Keratinocyte (primary cell): Measurements from ENCODE around the gene ICAM2. TPM values are rescaled to one million over a fixed set of nuclear protein-coding genes. Genes with fewer than 3 reads are reported as not detected.

ENCODE experiments used
- DNase-seq: peaks from one replicate; pipeline ENCODE4 v3.0.0-alpha.2; 2011; ENCODE audit warnings: low read depth, missing footprints, low spot score
- FAIRE-seq: peaks from 2 replicates; lab custom pipeline; 2011; peaks lifted over from hg19 to GRCh38; lab: Jason Lieb, UNC
- H2AFZ ChIP-seq: 2 replicates; pipeline ENCODE4 v1.6.0; 2012; ENCODE audit warnings: low read length, control low read depth, inconsistent platforms; ENCODE audit not compliant: control insufficient read depth
- H3K27ac ChIP-seq: 2 replicates; pipeline ENCODE4 v1.5.1; 2011; ENCODE audit warnings: low read length; ENCODE audit not compliant: control insufficient read depth, insufficient read depth
- H3K27me3 ChIP-seq: 3 replicates; pipeline ENCODE4 v1.6.0; 2011; ENCODE audit warnings: low read length; ENCODE audit not compliant: control insufficient read depth, insufficient read depth; ENCODE audit errors: extremely low read depth
- H3K36me3 ChIP-seq, 2 experiments: 2 replicates in 1 of 2; 3 replicates in 1 of 2; pipeline ENCODE4 v1.5.1; 2011; ENCODE audit warnings: low read length in 2 of 2, mild to moderate bottlenecking in 1 of 2; ENCODE audit not compliant: control insufficient read depth in 2 of 2, insufficient read depth in 2 of 2; ENCODE audit errors: extremely low read depth in 1 of 2
- H3K4me1 ChIP-seq: 3 replicates; pipeline ENCODE4 v1.5.1; 2011; ENCODE audit warnings: low read length; ENCODE audit not compliant: control insufficient read depth, insufficient read depth; ENCODE audit errors: extremely low read depth
- H3K4me2 ChIP-seq: 3 replicates; pipeline ENCODE4 v1.6.0; 2011; ENCODE audit warnings: low read depth, low read length; ENCODE audit not compliant: control insufficient read depth, insufficient read depth; ENCODE audit errors: extremely low read depth
- H3K4me3 ChIP-seq, 3 experiments: fragments of 200-600 bp in 1 of 3; sonication (generic) in 1 of 3; 2 replicates in 2 of 3; 3 replicates in 1 of 3; pipeline ENCODE4 v1.5.1; 2011 to 2016; ENCODE audit warnings: low read length in 3 of 3, mild to moderate bottlenecking in 3 of 3, control low read depth in 2 of 3, inconsistent platforms in 1 of 3, low read depth in 1 of 3, mixed read lengths in 1 of 3, mixed run types in 1 of 3, moderate library complexity in 1 of 3; ENCODE audit not compliant: control insufficient read depth in 2 of 3, insufficient read depth in 2 of 3; ENCODE audit errors: extremely low read depth in 1 of 3
- H3K79me2 ChIP-seq: 2 replicates; pipeline ENCODE4 v1.6.0; 2012; ENCODE audit warnings: low read length; ENCODE audit not compliant: control insufficient read depth, insufficient read depth
- H3K9ac ChIP-seq: 3 replicates; pipeline ENCODE4 v1.6.0; 2011; ENCODE audit warnings: low read length; ENCODE audit not compliant: control insufficient read depth, insufficient read depth; ENCODE audit errors: extremely low read depth
- H3K9me1 ChIP-seq: 3 replicates; pipeline ENCODE4 v1.6.0; 2011; ENCODE audit warnings: low read length; ENCODE audit not compliant: control insufficient read depth, insufficient read depth; ENCODE audit errors: extremely low read depth
- H3K9me3 ChIP-seq: 2 replicates; pipeline ENCODE4 v1.5.1; 2012; ENCODE audit warnings: low read depth, low read length; ENCODE audit not compliant: control insufficient read depth
- H4K20me1 ChIP-seq: 3 replicates; pipeline ENCODE4 v1.6.0; 2011; ENCODE audit warnings: low read length; ENCODE audit not compliant: control insufficient read depth, insufficient read depth; ENCODE audit errors: extremely low read depth
- CTCF ChIP-seq, 3 experiments: IDR thresholded peaks in 1 of 3; conservative IDR thresholded peaks in 1 of 3; optimal IDR thresholded peaks in 1 of 3; 2 replicates in 2 of 3; 3 replicates in 1 of 3; pipeline versions ENCODE3 to v1.5.1; 2011; ENCODE audit warnings: low read length in 3 of 3, mild to moderate bottlenecking in 3 of 3, moderate library complexity in 2 of 3, control low read depth in 1 of 3, inconsistent platforms in 1 of 3; ENCODE audit not compliant: insufficient read depth in 2 of 3; ENCODE audit errors: extremely low read depth in 1 of 3
- EZH2 ChIP-seq: IDR thresholded peaks from one replicate; pipeline ENCODE4 v1.6.1; 2012; ENCODE audit warnings: inconsistent platforms, mild to moderate bottlenecking, low read length, moderate library complexity
- dilution Hi-C: fragments of 300-500 bp; cut with MboI; formaldehyde crosslinking; loops from one replicate; pipeline ENCODE4 v1.7.0; 2020; ENCODE audit warnings: low sequenced_read_pairs; ENCODE audit not compliant: extremely low pct_ligation_motif_present
- polyA plus RNA-seq, 5 experiments: library from polyadenylated mRNA; depleted of rRNA in 3 of 5; stranded (reverse) in 3 of 5; stranded (forward) in 1 of 5; unstranded in 1 of 5; fragments of >200 nt; gene quantifications; 1 replicate in 1 of 5; 2 replicates in 3 of 5; 3 replicates in 1 of 5; pipeline versions ENCODE4 v1.2.1 to v1.2.3, GENCODE V29; 2011 to 2012; ENCODE audit warnings: missing spikeins in 2 of 5, low read depth in 1 of 5, low replicate concordance in 1 of 5

The ICAM2 gene
- polyA plus RNA-seq, 1 donor (not counting 4 experiments of a cell fraction or from before 2014, with no cell fraction given), result 0.09 TPM

GRCh38 chr17:63984651-63985386 lies 35.6 kb downstream of the ICAM2 start:
- no peak overlapping the region for H3K4me2 ChIP-seq

GRCh38 chr17:63984236-63984635 lies 36.2 kb downstream of the ICAM2 start:
- no peaks in the 10 kb centered on the region for H4K20me1 ChIP-seq
- H3K79me2 ChIP-seq, result no peaks in the 10 kb centered on the region
- peaks cover 4% of the 10 kb centered on the region for H3K27me3 ChIP-seq
- H3K9me1 ChIP-seq, result no peaks in the 10 kb centered on the region
- no peak overlapping the region for H3K27ac ChIP-seq
- no peak overlapping the region for H2AFZ ChIP-seq
- no peak for TF ChIP-seq EZH2
- no peak for TF ChIP-seq CTCF (optimal IDR thresholded peaks at IDR 0.05 in 1 of 3, IDR thresholded peaks at IDR 0.05 in 1 of 3, conservative IDR thresholded peaks at IDR 0.05 in 1 of 3; ENCODE audit: extremely low read depth in 1 of 3, insufficient read depth in 2 of 3, low read length in 3 of 3)
- no peaks in the 10 kb centered on the region for H3K9me3 ChIP-seq
- no peaks in the 10 kb centered on the region for H3K36me3 ChIP-seq
- H3K4me3 ChIP-seq, result no peak overlapping the region
- no peak for FAIRE-seq
- H3K4me2 ChIP-seq, result no peak overlapping the region
- dilution Hi-C loops, result no loop called here
- no peak for DNase-seq
- no peak overlapping the region for H3K9ac ChIP-seq
- peaks cover 4% of the 10 kb centered on the region for H3K4me1 ChIP-seq

More at GRCh38 chr17:63984651-63985386, 35.6 kb downstream of the ICAM2 start:
- peak; percentile 98 for FAIRE-seq
- no peak overlapping the region for H3K9ac ChIP-seq
- peaks cover 9% of the 10 kb centered on the region for H3K27me3 ChIP-seq
- H4K20me1 ChIP-seq, result no peaks in the 10 kb centered on the region
- peaks cover 4% of the 10 kb centered on the region for H3K4me1 ChIP-seq
- TF ChIP-seq CTCF (optimal IDR thresholded peaks at IDR 0.05 in 1 of 3, IDR thresholded peaks at IDR 0.05 in 1 of 3, conservative IDR thresholded peaks at IDR 0.05 in 1 of 3; ENCODE audit: extremely low read depth in 1 of 3, insufficient read depth in 2 of 3, low read length in 3 of 3) (peak in 1 of 3 experiments; percentile 14), EZH2 (no peak)
- dilution Hi-C loops, result no loop called here
- no peaks in the 10 kb centered on the region for H3K9me1 ChIP-seq
- H3K27ac ChIP-seq, result no peak overlapping the region
- DNase-seq, result peak; percentile 13
- H3K4me3 ChIP-seq, result no peak overlapping the region
- H2AFZ ChIP-seq, result no peak overlapping the region
- H3K9me3 ChIP-seq, result no peaks in the 10 kb centered on the region
- H3K36me3 ChIP-seq, result no peaks in the 10 kb centered on the region
- no peaks in the 10 kb centered on the region for H3K79me2 ChIP-seq
